ENCODE measurements around the gene ZW10. TPM values are rescaled to one million over a fixed set of nuclear protein-coding genes. Genes with fewer than 3 reads are reported as not detected.

ZW10 gene
- total and polyA plus RNA-seq, 2 of the 13 experiments (the other 11 are each of a cell fraction or from before 2014, with no cell fraction given): 5.8 to 31.3 TPM

- POLR2A ChIA-PET: no interaction called here
- CTCF ChIA-PET (ENCODE audit: low intra/inter-chr PET ratio, low total read pairs): no interaction called here
- DNase-seq (ENCODE audit: low spot score): no peak
- TF ChIP-seq ZFY (CRISPR knock-in tag; IDR thresholded peaks at IDR 0.05) (no peak), ZNF331 (CRISPR knock-in tag; IDR thresholded peaks at IDR 0.05) (no peak), RNF2 (conservative IDR thresholded peaks at IDR 0.05; ENCODE audit: low read depth) (no peak), ZNF549 (CRISPR knock-in tag; IDR thresholded peaks at IDR 0.05) (no peak), BORCS8-MEF2B (CRISPR knock-in tag; IDR thresholded peaks at IDR 0.05) (no peak), SATB2 (CRISPR knock-in tag; IDR thresholded peaks at IDR 0.05) (no peak), ZNF296 (CRISPR knock-in tag; conservative IDR thresholded peaks at IDR 0.05) (no peak), POGK (CRISPR knock-in tag; conservative IDR thresholded peaks at IDR 0.05) (no peak), PAF1 (CRISPR knock-in tag; IDR thresholded peaks at IDR 0.05) (no peak), NFE2L1 (CRISPR knock-in tag; IDR thresholded peaks at IDR 0.05; ENCODE audit: borderline replicate concordance) (no peak), ZBTB34 (CRISPR knock-in tag; IDR thresholded peaks at IDR 0.05) (no peak)
- Histone ChIP-seq H3K9ac (ENCODE audit: insufficient read depth, low read depth, low read length) (no peak overlapping the region), H3K4me1 (ENCODE audit: insufficient read depth, low read length) (no peaks in the 10 kb centered on the region), H3K27ac (ENCODE audit: extremely low read length, insufficient read depth, low read length) (no peak overlapping the region), H3K9me3 (ENCODE audit: low read length) (no peaks in the 10 kb centered on the region), H2AFZ (ENCODE audit: low read length) (no peak overlapping the region), H3K4me2 (ENCODE audit: low read depth, low read length) (no peak overlapping the region), H3K4me3 (replicated peaks in 1 of 3; ENCODE audit: insufficient read depth in 1 of 3, low read depth in 2 of 3, low read length in 3 of 3) (no peak overlapping the region), H4K20me1 (ENCODE audit: insufficient read depth, low read length) (no peaks in the 10 kb centered on the region), H3K36me3 (replicated peaks in 1 of 2; ENCODE audit: control insufficient read depth in 1 of 2, insufficient read depth in 2 of 2, low read length in 2 of 2) (peaks cover 2 to 34% of the 10 kb centered on the region in 2 experiments; a peak in 4 of 5 replicates), H3K79me2 (ENCODE audit: insufficient read depth, low read length) (no peaks in the 10 kb centered on the region), H3K27me3 (ENCODE audit: control insufficient read depth in 1 of 2, insufficient read depth in 2 of 2, low read length in 2 of 2) (no peaks in the 10 kb centered on the region)
- WGBS (ENCODE audit: low lambda C conversion rate): 100% methylated on average over 1 of the region's 1 CpG
- no TSS peak for BruUV-seq (replicated peaks)
- intact Hi-C loops (cut with micrococcal nuclease; ENCODE audit: unreplicated experiment): no loop called here
- ATAC-seq: no peak
- FAIRE-seq: no peak
- in situ Hi-C loops (cut with HindIII; ENCODE audit: extremely low pct_ligation_motif_present, low pct_unique_long_range_greater_than_20kb): loop anchor here (25.0 kb wide), 1 partner anchor 445 kb away; no protein-coding TSS in a partner anchor
These were observed 43.7 kb upstream of the ZW10 start for GRCh38 chr11:113817162-113817561.

Measured in HepG2 (cell line).